A549 (cell line): Measurements from ENCODE around the gene NEK9. TPM values are rescaled to one million over a fixed set of nuclear protein-coding genes. Genes with fewer than 3 reads are reported as not detected.

Experiments used
- ATAC-seq, 2 experiments: fragments of 200-7000 bp in 1 of 2; fragments of >200 bp in 1 of 2; cut with Nextera tagmentation in 1 of 2; cut with Tn5 transposase in 1 of 2; 3 replicates each; pipeline versions ENCODE4 v1.8.0 to v1.9.1; 2018 to 2020; ENCODE audit warnings: mild to moderate bottlenecking in 1 of 2, moderate library complexity in 1 of 2
- CTCF ChIA-PET: fragments of 300-600 bp; sonication (Branson Sonifier 250); formaldehyde crosslinking; extraction: SDS; loops from one replicate; lab custom pipeline; 2021; ENCODE audit warnings: antibody characterized with exemption, inconsistent platforms; lab: Yijun Ruan, JAX
- POLR2A ChIA-PET: fragments of 350-600 bp; formaldehyde crosslinking; extraction: SDS; loops from one replicate; lab custom pipeline; 2021; ENCODE audit warnings: antibody characterized with exemption, inconsistent platforms; lab: Yijun Ruan, JAX
- DNase-seq, 2 experiments: peaks; one replicate each; pipeline versions ENCODE4 v3.0.0 to v3.0.0-alpha.2; 2011 to 2016; ENCODE audit warnings: low read depth in 1 of 2, low spot score in 1 of 2
- FAIRE-seq: peaks from 2 replicates; lab custom pipeline; 2011; peaks lifted over from hg19 to GRCh38; lab: Jason Lieb, UNC
- H3K27ac ChIP-seq, 2 experiments: fragments of >200 bp; sonication (Bioruptor Twin); formaldehyde crosslinking; 3 replicates each; pipeline ENCODE4 v1.5.1; 2016 to 2017
- H3K4me1 ChIP-seq: fragments of >200 bp; sonication (Bioruptor Twin); formaldehyde crosslinking; 3 replicates; pipeline ENCODE4 v1.6.1; 2016
- H3K4me2 ChIP-seq: fragments of >200 bp; sonication (Bioruptor Twin); formaldehyde crosslinking; 3 replicates; pipeline ENCODE4 v1.6.1; 2016
- H3K4me3 ChIP-seq: fragments of >200 bp; sonication (Bioruptor Twin); formaldehyde crosslinking; 3 replicates; pipeline ENCODE4 v1.5.1; 2016
- H3K9me3 ChIP-seq: fragments of >200 bp; sonication (Bioruptor Twin); formaldehyde crosslinking; 3 replicates; pipeline ENCODE4 v1.6.1; 2016
- ATOH8 ChIP-seq: fragments of 250-450 bp; sonication (Bioruptor Pico); IDR thresholded peaks from 2 replicates; pipeline ENCODE4 v1.5.0; 2020; ENCODE audit warnings: low read depth, mild to moderate bottlenecking, moderate library complexity
- CBX8 ChIP-seq: fragments of 200-600 bp; sonication (generic); IDR thresholded peaks from 2 replicates; pipeline ENCODE4 v1.6.1; 2016
- EHF ChIP-seq: fragments of 250-450 bp; sonication (Bioruptor Pico); IDR thresholded peaks from 2 replicates; pipeline ENCODE4 v1.5.0; 2020; ENCODE audit warnings: mild to moderate bottlenecking
- ELK1 ChIP-seq: fragments of 150-350 bp; IDR thresholded peaks from 2 replicates; pipeline ENCODE4 v1.6.1; 2014; ENCODE audit warnings: low read depth, mild to moderate bottlenecking, low read length
- EP300 ChIP-seq, 2 experiments: fragments of >200 bp; sonication (Bioruptor Twin); formaldehyde crosslinking; IDR thresholded peaks; 2 replicates in 1 of 2; 3 replicates in 1 of 2; pipeline ENCODE4 v1.6.1; 2016 to 2017
- ESRRA ChIP-seq: fragments of 150-350 bp; IDR thresholded peaks from 2 replicates; pipeline ENCODE4 v1.6.1; 2014; ENCODE audit warnings: mild to moderate bottlenecking, low read length, borderline replicate concordance
- FOSL2 ChIP-seq, 2 experiments: fragments of 450-650 bp in 1 of 2; fragments of >200 bp in 1 of 2; sonication (Bioruptor Twin) in 1 of 2; formaldehyde crosslinking; IDR thresholded peaks; 2 replicates each; pipeline versions ENCODE4 v1.5.0 to v1.6.1; 2016 to 2020; ENCODE audit warnings: mild to moderate bottlenecking in 1 of 2, moderate library complexity in 1 of 2
- GATA3 ChIP-seq: IDR thresholded peaks from 2 replicates; pipeline ENCODE4 v1.6.1; 2012; ENCODE audit warnings: borderline replicate concordance
- HDAC2 ChIP-seq: fragments of 200-600 bp; sonication (generic); IDR thresholded peaks from 2 replicates; pipeline ENCODE4 v1.6.1; 2016
- HES2 ChIP-seq: fragments of >200 bp; sonication (Bioruptor Twin); formaldehyde crosslinking; IDR thresholded peaks from 2 replicates; pipeline ENCODE4 v1.6.1; 2016
- HOXB5 ChIP-seq: fragments of 250-450 bp; sonication (Bioruptor Pico); IDR thresholded peaks from 2 replicates; pipeline ENCODE4 v1.5.0; 2020; ENCODE audit warnings: mild to moderate bottlenecking, moderate library complexity
- MAX ChIP-seq: IDR thresholded peaks from 2 replicates; pipeline ENCODE4 v1.6.1; 2012
- MYC ChIP-seq: IDR thresholded peaks from 2 replicates; pipeline ENCODE4 v1.6.1; 2012; ENCODE audit warnings: mild to moderate bottlenecking, inconsistent platforms, low read length, improper control_type of control experiment, borderline replicate concordance
- NFE2L2 ChIP-seq: fragments of 150-350 bp; conservative IDR thresholded peaks from 2 replicates; pipeline ENCODE4 v1.6.1; 2014; ENCODE audit warnings: low read length
- PBX3 ChIP-seq: IDR thresholded peaks from 2 replicates; pipeline ENCODE4 v1.6.1; 2012
- POLR2A ChIP-seq: IDR thresholded peaks from 2 replicates; pipeline ENCODE4 v1.6.1; 2012; ENCODE audit warnings: mild to moderate bottlenecking, low read length
- RAD21 ChIP-seq, 2 experiments: fragments of >200 bp in 1 of 2; sonication (Bioruptor Twin) in 1 of 2; formaldehyde crosslinking in 1 of 2; IDR thresholded peaks in 1 of 2; conservative IDR thresholded peaks in 1 of 2; 2 replicates in 1 of 2; 3 replicates in 1 of 2; pipeline ENCODE4 v1.6.1; 2012 to 2018; ENCODE audit warnings: inconsistent platforms in 1 of 2
- RARB ChIP-seq: fragments of 250-450 bp; sonication (Bioruptor Pico); IDR thresholded peaks from 2 replicates; pipeline ENCODE4 v1.8.0; 2021; ENCODE audit warnings: mild to moderate bottlenecking, moderate library complexity
- SMC3 ChIP-seq: fragments of >200 bp; sonication (Bioruptor Twin); formaldehyde crosslinking; IDR thresholded peaks from 3 replicates; pipeline ENCODE4 v1.6.1; 2018; ENCODE audit warnings: inconsistent platforms
- TFCP2L1 ChIP-seq: fragments of 250-450 bp; sonication (Bioruptor Pico); IDR thresholded peaks from 2 replicates; pipeline ENCODE4 v1.5.0; 2021; ENCODE audit warnings: mild to moderate bottlenecking
- USF2 ChIP-seq: fragments of 450-650 bp; IDR thresholded peaks from 2 replicates; pipeline ENCODE4 v1.6.1; 2014; ENCODE audit warnings: antibody characterized with exemption
- ZC3H11A ChIP-seq: fragments of 450-650 bp; IDR thresholded peaks from 2 replicates; pipeline ENCODE4 v1.6.1; 2014; ENCODE audit warnings: antibody characterized with exemption, mild to moderate bottlenecking
- ZFP36 ChIP-seq: fragments of 450-650 bp; IDR thresholded peaks from 2 replicates; pipeline ENCODE4 v1.6.1; 2014; ENCODE audit warnings: borderline replicate concordance; ENCODE audit not compliant: partially characterized antibody
- WGBS: methylation state at CpG from one replicate; pipeline ENCODE4 v1.1.6; 2017; ENCODE audit errors: missing lambda C conversion rate; 5-methylcytosine and 5-hydroxymethylcytosine counted together
- polyA plus RNA-seq, 4 experiments: library from polyadenylated mRNA; depleted of rRNA in 3 of 4; stranded (reverse); fragments of >200 nt; fragmentation: RNase III in 1 of 4; extraction: RNeasy Plus Mini Kit Qiagen cat#74134 plus additional on column Dnase treatment in 1 of 4; gene quantifications; 2 replicates in 3 of 4; 3 replicates in 1 of 4; pipeline ENCODE4 v1.2.3, GENCODE V29; 2011 to 2017

NEK9 gene
- polyA plus RNA-seq, 2 of the 4 experiments (the other 2 are of a cell fraction) = 49.4 to 75.9 TPM

GRCh38 chr14:75098212-75098611, 28.6 kb downstream of the NEK9 start:
- FAIRE-seq (no peak), ATAC-seq (no peak), DNase-seq (no peak)
- H3K4me3 ChIP-seq = no peak overlapping the region
- H3K4me2 ChIP-seq = no peak overlapping the region
- H3K9me3 ChIP-seq = no peaks in the 10 kb centered on the region
- H3K4me1 ChIP-seq = no peaks in the 10 kb centered on the region
- H3K27ac ChIP-seq = no peak overlapping the region
- TF ChIP-seq SMC3 = no peak
- no peak for TF ChIP-seq ZFP36
- TF ChIP-seq ZC3H11A = no peak
- no peak for TF ChIP-seq TFCP2L1
- TF ChIP-seq ELK1 = no peak
- ChIA-PET CTCF (interaction anchor here (0.8 to 2.1 kb wide), 2 partner anchors 9 to 141 kb away, joined by 3 to 13 read pairs; no protein-coding TSS in a partner anchor), POLR2A (no interaction called here)

- ChIA-PET POLR2A (no interaction called here), CTCF (interaction anchor here (0.6 to 1.4 kb wide), 3 partner anchors 8 to 1822 kb away, joined by 3 to 8 read pairs (median 3); no protein-coding TSS in a partner anchor)
- Histone ChIP-seq H3K4me2 (no peak overlapping the region), H3K4me1 (no peaks in the 10 kb centered on the region), H3K4me3 (no peak overlapping the region), H3K9me3 (no peaks in the 10 kb centered on the region), H3K27ac (no peak overlapping the region)
- DNase-seq (no peak), ATAC-seq (no peak), FAIRE-seq (no peak)
- WGBS = 84% methylated on average over 6 of the region's 6 CpGs
- TF ChIP-seq TFCP2L1 = no peak
Observed at GRCh38 chr14:75096959-75097358, 29.9 kb downstream of the NEK9 start.

- DNase-seq = no peak
- Histone ChIP-seq H3K4me2 (no peak overlapping the region), H3K4me1 (no peaks in the 10 kb centered on the region), H3K27ac (no peak overlapping the region), H3K9me3 (no peaks in the 10 kb centered on the region), H3K4me3 (no peak overlapping the region)
- TF ChIP-seq USF2 (no peak), CBX8 (no peak), ATOH8 (CRISPR knock-in tag) (no peak), NFE2L2 (no peak), MAX (no peak), GATA3 (no peak), HDAC2 (no peak), MYC (no peak), POLR2A (no peak), EP300 (IDR thresholded peaks at IDR 0.05) (no peak), ESRRA (no peak), EHF (CRISPR knock-in tag) (no peak), SMC3 (no peak), RAD21 (conservative IDR thresholded peaks at IDR 0.05 in 1 of 2, IDR thresholded peaks at IDR 0.05 in 1 of 2) (no peak), RARB (CRISPR knock-in tag) (no peak), HES2 (no peak), FOSL2 (IDR thresholded peaks at IDR 0.05) (no peak), FOSL2 (CRISPR knock-in tag; IDR thresholded peaks at IDR 0.05) (no peak), PBX3 (no peak), HOXB5 (CRISPR knock-in tag) (no peak)
- ATAC-seq = no peak
- POLR2A ChIA-PET = no interaction called here
- 79% methylated on average over 4 of the region's 4 CpGs for WGBS
- CTCF ChIA-PET = interaction anchor here (0.6 to 1.6 kb wide), 4 partner anchors 9 to 234 kb away, joined by 3 to 4 read pairs (median 3); no protein-coding TSS in a partner anchor
- no peak for FAIRE-seq
Observed at GRCh38 chr14:75095690-75096089, 31.2 kb downstream of the NEK9 start.
